Right cardiac atrium (tissue), 5 donors: ENCODE measurements around the gene AFAP1. TPM values are rescaled to one million over a fixed set of nuclear protein-coding genes. Genes with fewer than 3 reads are reported as not detected.

ENCODE experiments used
- ATAC-seq, 2 donors: fragments of 200-7000 bp; cut with Tn5 transposase; one replicate each; pipeline versions ENCODE4 v1.8.0 to v1.9.1; 2020; ENCODE audit warnings: moderate library complexity in 2 of 2, mild to moderate bottlenecking in 1 of 2
- DNase-seq, 3 donors: peaks; one replicate each; pipeline ENCODE4 v3.0.0-alpha.2; 2020
- H3K27ac ChIP-seq: one replicate; pipeline ENCODE4 v1.5.1; 2013; ENCODE audit warnings: mild to moderate bottlenecking, low read length, control low read depth, moderate library complexity
- H3K27me3 ChIP-seq: one replicate; pipeline ENCODE4 v1.6.1; 2013; ENCODE audit not compliant: control insufficient read depth, insufficient read depth
- H3K4me1 ChIP-seq: one replicate; pipeline ENCODE4 v1.6.1; 2013; ENCODE audit warnings: low read length; ENCODE audit not compliant: control insufficient read depth, insufficient read depth
- H3K4me3 ChIP-seq: one replicate; pipeline ENCODE4 v1.5.1; 2013; ENCODE audit warnings: low read length, control low read depth
- H3K9me3 ChIP-seq: one replicate; pipeline ENCODE4 v1.6.1; 2013; ENCODE audit warnings: low read length; ENCODE audit not compliant: control insufficient read depth
- WGBS: extraction: QIAGEN DNeasy Blood & Tissue Kit; methylation state at CpG from one replicate; pipeline ENCODE4 v1.1.7; 2013; 5-methylcytosine and 5-hydroxymethylcytosine counted together
- intact Hi-C, 4 donors: fragments of 100-400 bp; cut with DNase I; formaldehyde crosslinking; loops; one replicate each; pipeline versions ENCODE4 v1.11.0 to v1.14.0; 2022 to 2023
- polyA plus RNA-seq: library from polyadenylated mRNA; stranded (reverse); fragments of 200-250 nt; gene quantifications from one replicate; pipeline ENCODE4 v1.2.3, GENCODE V29; 2013
- total RNA-seq, 4 donors: library from RNA; stranded (reverse); fragmentation: NEBNext Ultra II Directional; extraction: Animal tissue kit (Norgen Biotek cat#: 25700); gene quantifications; one replicate each; pipeline ENCODE4 v1.2.1, GENCODE V29; 2021
- donor health status: healthy with polysubstance abuse.
- donor health status: DM: no; HTN: yes; CAD: no.
- donor health status: DM: no; HTN: no; CAD: no.
- donor health status: DM: no; HTN: yes; CAD: no; lungs with severe emphysema.
- donor health status: DM: yes; HTN: yes; CAD: no.

Gene AFAP1
- total and polyA plus RNA-seq, 5 donors, result 7.8 to 43.6 (median 25.4) TPM

DNA sequence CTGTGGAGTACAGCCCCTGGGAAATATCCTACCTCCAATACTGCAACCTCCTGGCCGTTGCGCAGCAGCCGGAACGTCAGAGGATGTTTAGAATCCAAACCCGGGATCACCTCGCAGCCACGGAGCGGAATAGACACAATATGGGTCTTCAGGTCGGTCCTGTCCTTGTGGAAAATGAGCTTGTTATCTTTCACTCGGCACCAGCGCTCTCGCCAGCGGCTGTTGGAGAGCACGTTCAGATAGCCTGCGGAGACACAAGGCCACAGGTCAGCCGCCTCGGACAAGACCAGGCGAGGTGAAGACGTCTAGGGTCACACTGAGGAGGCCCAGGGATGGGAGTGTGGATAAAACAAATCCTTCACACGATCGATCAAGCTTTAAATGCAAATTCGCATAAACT lies 139.3 kb downstream of the AFAP1 start:
- intact Hi-C loops, result loop anchor here (5.0 to 10.0 kb wide), 4 partner anchors 38 to 187 kb away; partner anchors contain the start of gene AFAP1 (in 2 of the 4)
- Histone ChIP-seq H3K9me3 (no peaks in the 10 kb centered on the region), H3K4me3 (no peak overlapping the region), H3K4me1 (no peaks in the 10 kb centered on the region), H3K27me3 (no peaks in the 10 kb centered on the region), H3K27ac (no peak overlapping the region)
- DNase-seq, result no peak
- no peak for ATAC-seq
- 83% methylated on average over 22 of the region's 22 CpGs for WGBS

DNA sequence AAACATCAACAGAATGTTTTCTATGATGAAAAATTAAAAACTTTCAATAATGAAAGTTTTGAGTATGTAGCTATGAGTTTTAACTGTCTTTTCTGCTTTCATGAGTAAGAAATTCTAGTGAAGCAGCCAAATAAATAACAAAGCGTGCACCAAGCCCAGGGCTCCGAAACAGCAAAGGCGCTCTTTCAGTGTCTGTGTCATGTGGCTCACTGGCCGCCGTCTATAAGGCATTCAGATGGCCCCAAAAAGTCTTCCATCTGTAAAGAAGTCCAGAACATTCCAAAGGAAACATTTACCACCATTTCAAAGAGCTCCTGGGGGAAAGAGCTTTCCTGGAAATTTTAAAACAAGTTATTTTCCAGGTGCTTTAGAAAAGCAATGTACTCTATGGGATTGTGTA lies 139.9 kb downstream of the AFAP1 start:
- Histone ChIP-seq H3K4me3 (no peak overlapping the region), H3K27ac (no peak overlapping the region), H3K9me3 (no peaks in the 10 kb centered on the region), H3K4me1 (no peaks in the 10 kb centered on the region), H3K27me3 (no peaks in the 10 kb centered on the region)
- ATAC-seq, result no peak
- 95% methylated on average over 5 of the region's 5 CpGs for WGBS
- intact Hi-C loops, result loop anchor here (5.0 to 10.0 kb wide), 4 partner anchors 37 to 188 kb away; partner anchors contain the start of gene AFAP1 (in 2 of the 4)
- DNase-seq, result no peak

DNA sequence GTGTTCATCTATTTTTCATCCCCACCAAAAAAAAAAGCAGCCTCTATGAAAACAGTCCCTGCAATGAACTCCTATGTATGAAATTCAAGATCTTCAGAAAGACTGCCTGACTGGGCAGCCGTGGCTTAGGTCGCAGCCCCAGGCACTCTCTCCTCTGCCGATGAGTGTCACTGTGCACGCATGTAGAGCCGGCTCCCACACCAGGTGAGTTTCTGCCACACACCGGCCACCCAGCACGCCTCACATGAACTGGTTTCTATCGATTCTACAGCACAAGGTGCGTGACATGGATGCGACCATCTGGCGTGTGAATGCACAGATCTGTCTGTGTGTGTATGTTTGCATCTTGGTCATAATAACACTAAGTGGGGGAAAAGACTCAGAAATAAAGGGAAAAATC lies 140.4 kb downstream of the AFAP1 start:
- no peaks in the 10 kb centered on the region for H3K27me3 ChIP-seq
- H3K4me1 ChIP-seq, result no peaks in the 10 kb centered on the region
- intact Hi-C loops, result no loop called here
- no peaks in the 10 kb centered on the region for H3K9me3 ChIP-seq
- H3K4me3 ChIP-seq, result no peak overlapping the region
- no peak overlapping the region for H3K27ac ChIP-seq
- ATAC-seq (no peak), DNase-seq (no peak)
- 96% methylated on average over 11 of the region's 11 CpGs for WGBS

DNA sequence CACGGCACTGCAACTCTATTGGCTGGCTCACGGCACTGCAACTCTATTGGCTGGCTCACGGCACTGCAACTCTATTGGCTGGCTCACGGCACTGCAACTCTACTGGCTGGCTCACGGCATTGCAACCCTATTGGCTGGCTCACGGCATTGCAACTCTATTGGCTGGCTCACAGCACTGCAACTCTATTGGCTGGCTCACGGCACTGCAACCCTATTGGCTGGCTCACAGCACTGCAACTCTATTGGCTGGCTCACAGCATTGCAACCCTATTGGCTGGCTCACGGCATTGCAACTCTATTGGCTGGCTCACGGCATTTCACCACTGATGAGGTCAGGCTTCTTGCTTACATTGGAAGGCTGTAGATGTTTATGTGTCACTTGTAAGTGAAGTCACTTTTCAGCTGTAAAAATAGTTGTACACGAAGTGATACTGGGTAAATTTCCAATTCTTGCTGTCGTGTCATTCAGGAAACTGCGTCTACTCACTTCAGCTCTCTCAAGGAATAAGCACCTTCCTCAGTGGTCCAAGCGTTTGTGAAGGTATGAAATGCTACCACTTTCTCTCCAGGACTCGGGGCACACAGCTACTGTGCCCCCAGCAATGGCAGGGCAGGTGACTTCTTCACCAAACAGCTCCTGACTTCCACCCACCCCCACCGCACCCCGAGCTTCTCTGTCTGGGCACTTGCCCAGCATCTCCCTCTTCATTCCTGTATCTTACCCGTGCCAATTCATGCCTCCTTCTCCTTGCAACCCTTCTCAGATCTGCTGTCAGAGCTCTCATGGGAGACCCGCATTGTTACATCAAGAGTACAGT lies 141.3 kb downstream of the AFAP1 start:
- H3K9me3 ChIP-seq, result no peaks in the 10 kb centered on the region
- ATAC-seq, result no peak
- DNase-seq, result no peak
- intact Hi-C loops, result no loop called here
- H3K27ac ChIP-seq, result no peak overlapping the region
- no peak overlapping the region for H3K4me3 ChIP-seq
- 81% methylated on average over 18 of the region's 18 CpGs for WGBS
- H3K27me3 ChIP-seq, result no peaks in the 10 kb centered on the region
- H3K4me1 ChIP-seq, result no peaks in the 10 kb centered on the region

DNA sequence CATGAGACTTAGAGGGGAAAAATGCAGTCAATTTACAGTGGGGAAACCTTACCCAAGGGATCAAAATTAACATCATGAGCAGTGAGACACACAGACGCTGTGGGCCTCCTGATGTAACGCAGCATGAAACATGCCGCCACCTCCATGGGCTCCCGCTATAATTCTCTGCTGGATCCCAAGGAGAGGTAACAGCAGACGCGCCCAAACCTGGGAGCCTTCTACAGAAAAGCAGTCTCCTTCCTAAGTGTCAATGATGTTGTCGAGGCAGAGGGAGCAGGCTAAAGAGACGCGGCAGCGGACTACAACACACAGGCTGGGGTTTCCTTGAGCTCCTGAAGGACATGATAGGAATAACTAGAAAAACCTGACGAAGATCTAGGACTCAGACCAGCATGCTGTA lies 142.3 kb downstream of the AFAP1 start:
- ATAC-seq (no peak), DNase-seq (no peak)
- Histone ChIP-seq H3K27me3 (no peaks in the 10 kb centered on the region), H3K9me3 (no peaks in the 10 kb centered on the region), H3K4me3 (no peak overlapping the region), H3K4me1 (no peaks in the 10 kb centered on the region), H3K27ac (no peak overlapping the region)
- intact Hi-C loops, result no loop called here
- WGBS, result 91% methylated on average over 11 of the region's 11 CpGs

DNA sequence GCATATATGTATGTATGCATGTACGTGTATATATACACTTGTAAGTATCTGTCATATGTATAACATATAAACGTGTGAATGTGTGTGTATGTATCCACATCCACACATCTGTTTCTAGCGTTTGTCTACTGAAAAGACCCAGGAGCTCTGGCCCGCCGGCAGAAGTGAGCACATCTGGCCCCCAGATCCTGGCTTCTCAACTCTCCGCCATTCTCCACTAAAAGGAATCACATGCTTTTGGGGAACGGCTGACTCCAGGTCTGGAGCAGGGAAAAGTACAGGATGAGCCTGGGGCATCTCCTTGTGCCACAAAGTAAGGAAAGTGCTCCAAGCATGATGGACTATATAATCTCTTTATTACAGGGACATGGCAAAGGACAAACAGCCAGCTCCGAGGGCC lies 143.7 kb downstream of the AFAP1 start:
- 93% methylated on average over 8 of the region's 8 CpGs for WGBS
- intact Hi-C loops, result no loop called here

DNA sequence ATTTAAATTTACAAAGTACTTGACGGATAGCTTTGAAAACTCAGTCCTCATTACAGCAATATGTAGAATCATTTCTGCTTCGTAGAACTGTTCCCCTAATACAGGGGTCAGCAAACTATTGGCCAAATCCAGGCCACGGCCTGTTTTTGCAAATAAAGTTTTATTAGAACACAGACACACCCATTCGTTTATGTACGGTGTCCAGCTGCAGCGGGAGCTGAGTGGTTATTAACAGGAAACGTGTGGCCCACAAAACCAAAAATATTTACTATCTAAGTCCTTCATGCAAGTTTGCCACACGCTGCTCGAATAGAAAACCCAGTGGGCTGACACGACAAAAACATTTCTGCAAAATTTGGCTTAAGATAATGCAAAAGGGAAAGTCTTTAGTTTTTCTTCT lies 146.5 kb downstream of the AFAP1 start:
- ATAC-seq, result no peak
- Histone ChIP-seq H3K9me3 (no peaks in the 10 kb centered on the region), H3K27me3 (no peaks in the 10 kb centered on the region), H3K27ac (no peak overlapping the region), H3K4me1 (peaks cover 6% of the 10 kb centered on the region), H3K4me3 (no peak overlapping the region)
- 82% methylated on average over 10 of the region's 10 CpGs for WGBS
- intact Hi-C loops, result no loop called here
- DNase-seq, result no peak

More for the DNA sequence above, 143.7 kb downstream of the AFAP1 start:
- no peak for DNase-seq
- ATAC-seq, result no peak
- Histone ChIP-seq H3K4me3 (no peak overlapping the region), H3K4me1 (no peaks in the 10 kb centered on the region), H3K27me3 (no peaks in the 10 kb centered on the region), H3K27ac (no peak overlapping the region), H3K9me3 (no peaks in the 10 kb centered on the region)

DNA sequence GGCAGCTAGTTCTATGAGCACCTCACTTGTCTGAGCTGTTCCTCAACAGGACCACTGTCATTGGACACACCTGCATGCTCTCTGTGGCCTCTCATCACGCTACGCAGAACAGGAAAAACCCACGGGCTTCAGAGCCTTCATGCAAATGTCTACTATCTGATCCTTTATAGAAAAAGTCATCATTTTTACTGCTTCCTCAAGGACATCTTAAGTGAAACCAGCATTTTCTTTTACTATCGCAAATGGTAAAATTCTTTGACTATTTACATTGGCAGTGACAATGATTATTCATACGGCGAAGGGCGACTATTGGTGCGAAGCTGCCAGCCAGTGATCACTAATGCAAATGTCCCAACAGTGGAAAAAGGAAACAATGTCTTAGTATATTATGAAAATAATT lies 147.0 kb downstream of the AFAP1 start:
- H3K9me3 ChIP-seq, result no peaks in the 10 kb centered on the region
- 61% methylated on average over 8 of the region's 8 CpGs for WGBS
- no peak overlapping the region for H3K4me3 ChIP-seq
- ATAC-seq, result no peak
- intact Hi-C loops, result no loop called here
- H3K27ac ChIP-seq, result no peak overlapping the region
- no peak for DNase-seq
- H3K27me3 ChIP-seq, result no peaks in the 10 kb centered on the region
- peaks cover 6% of the 10 kb centered on the region for H3K4me1 ChIP-seq

DNA sequence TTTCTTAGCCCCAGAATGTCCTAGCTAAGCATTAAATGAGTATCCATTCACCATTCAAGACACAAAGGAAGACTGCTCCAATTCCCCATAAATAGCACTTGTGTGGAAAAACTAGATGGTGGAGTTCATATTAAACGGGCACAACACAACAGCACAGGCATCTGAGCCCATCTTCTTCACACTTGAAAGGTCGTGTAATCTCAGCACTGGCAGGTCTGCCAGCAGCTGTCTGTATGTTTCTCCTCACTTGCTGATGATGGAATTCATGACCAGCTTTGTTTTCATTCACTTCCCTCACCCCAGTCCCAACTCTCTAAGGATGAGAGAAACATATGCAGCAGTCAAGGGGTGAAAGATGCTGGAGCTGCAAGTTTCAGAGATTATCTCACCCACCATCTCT lies 148.7 kb downstream of the AFAP1 start:
- intact Hi-C loops, result no loop called here
- Histone ChIP-seq H3K27ac (no peak overlapping the region), H3K4me1 (peaks cover 6% of the 10 kb centered on the region), H3K9me3 (no peaks in the 10 kb centered on the region), H3K27me3 (no peaks in the 10 kb centered on the region), H3K4me3 (no peak overlapping the region)
- WGBS, result 39% methylated on average over 2 of the region's 2 CpGs
- ATAC-seq, result peak in 1 of 2 donors; percentile 7
- DNase-seq, result no peak

DNA sequence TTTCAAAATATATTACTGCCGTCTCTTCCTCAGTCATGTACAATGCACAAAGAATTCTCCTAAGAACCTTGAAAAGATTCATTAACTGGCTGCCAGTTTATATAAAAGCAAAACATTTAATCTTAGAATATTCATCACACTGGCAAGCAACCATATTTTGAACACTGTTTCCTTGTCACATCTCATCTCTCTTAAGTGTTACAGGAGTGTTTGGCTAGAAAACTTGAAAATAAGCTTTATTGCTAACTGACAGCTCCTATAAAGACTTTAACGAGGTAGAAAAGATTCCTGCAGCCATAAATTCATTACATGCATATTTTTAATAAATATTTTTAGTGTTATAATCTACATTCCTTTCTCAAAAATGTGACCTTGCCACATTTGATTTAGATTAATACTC lies 149.6 kb downstream of the AFAP1 start:
- H3K27ac ChIP-seq, result no peak overlapping the region
- H3K27me3 ChIP-seq, result no peaks in the 10 kb centered on the region
- no peaks in the 10 kb centered on the region for H3K9me3 ChIP-seq
- no peak overlapping the region for H3K4me3 ChIP-seq
- DNase-seq (no peak), ATAC-seq (no peak)
- peaks cover 6% of the 10 kb centered on the region for H3K4me1 ChIP-seq
- WGBS, result 48% methylated on average over 2 of the region's 2 CpGs
- intact Hi-C loops, result no loop called here

DNA sequence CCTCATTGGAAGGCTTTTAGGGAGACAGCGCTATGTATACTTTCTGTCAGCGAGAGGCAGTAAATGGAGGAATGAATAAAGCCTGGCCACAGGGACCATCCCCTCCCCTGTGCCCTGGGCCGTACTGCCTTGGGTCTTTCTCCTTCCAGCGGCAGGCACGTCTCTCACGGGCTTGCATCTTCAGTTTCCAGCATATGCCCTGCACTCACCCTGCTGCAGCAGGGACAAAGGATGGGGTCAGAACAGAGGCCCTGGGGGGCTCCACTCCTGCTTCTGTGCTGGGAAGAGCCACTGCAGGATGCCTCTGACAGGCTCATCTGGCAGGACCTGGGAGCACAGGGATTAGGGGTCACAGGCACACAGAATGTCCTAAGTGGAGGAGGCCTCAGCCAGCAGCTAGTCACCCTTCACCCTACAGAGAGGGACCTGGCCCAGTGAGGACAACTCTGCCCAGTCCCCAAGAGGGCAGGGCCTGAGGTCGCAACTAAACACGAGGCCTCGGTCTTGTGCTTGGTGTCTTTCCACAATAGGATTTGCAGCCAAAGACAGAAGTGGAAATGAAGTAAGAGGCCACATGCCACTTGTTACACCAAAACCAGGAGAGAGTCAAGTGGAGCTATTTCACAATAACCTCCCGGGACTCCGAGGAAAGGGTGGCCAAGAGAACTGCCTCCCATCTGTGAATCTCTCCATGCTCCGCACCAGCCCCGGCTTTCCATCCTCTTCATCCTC lies 150.8 kb downstream of the AFAP1 start:
- no peaks in the 10 kb centered on the region for H3K27me3 ChIP-seq
- no peaks in the 10 kb centered on the region for H3K9me3 ChIP-seq
- H3K4me3 ChIP-seq, result no peak overlapping the region
- peak; percentile 45 to 78 (median 72) for DNase-seq
- intact Hi-C loops, result no loop called here
- peaks cover 6% of the 10 kb centered on the region for H3K4me1 ChIP-seq
- WGBS, result 64% methylated on average over 13 of the region's 13 CpGs
- ATAC-seq, result peak; percentile 82 to 86
- H3K27ac ChIP-seq, result peak overlapping the region; percentile 57
